BLaER1 (cell line): ENCODE measurements around the gene GOLGA1.

Experiments used
- H3K27ac ChIP-seq: shearing (Covaris generic); formaldehyde crosslinking; 2 replicates; pipeline ENCODE4 v1.8.1; 2022
- H3K27me3 ChIP-seq: shearing (Covaris generic); formaldehyde crosslinking; 2 replicates; pipeline ENCODE4 v1.8.1; 2022
- H3K36me3 ChIP-seq: shearing (Covaris generic); formaldehyde crosslinking; 2 replicates; pipeline ENCODE4 v1.8.1; 2022
- H3K4me1 ChIP-seq: shearing (Covaris generic); formaldehyde crosslinking; 2 replicates; pipeline ENCODE4 v1.8.1; 2022
- H3K4me2 ChIP-seq: shearing (Covaris generic); formaldehyde crosslinking; 2 replicates; pipeline ENCODE4 v1.8.1; 2022
- H3K4me3 ChIP-seq: shearing (Covaris generic); formaldehyde crosslinking; 2 replicates; pipeline ENCODE4 v1.8.1; 2022
- H3K9ac ChIP-seq: shearing (Covaris generic); formaldehyde crosslinking; 2 replicates; pipeline ENCODE4 v1.8.1; 2022
- H3K9me3 ChIP-seq: shearing (Covaris generic); formaldehyde crosslinking; 2 replicates; pipeline ENCODE4 v1.8.1; 2022
- H4K20me1 ChIP-seq: shearing (Covaris generic); formaldehyde crosslinking; 2 replicates; pipeline ENCODE4 v1.8.1; 2022
- Cebpa-rat ChIP-seq: shearing (Covaris generic); IDR thresholded peaks from 2 replicates; pipeline ENCODE4 v1.8.1; 2022

The GOLGA1 gene

GRCh38 chr9:124829334-124829669 is 111.6 kb downstream of the GOLGA1 start:
- TF ChIP-seq Cebpa-rat = no peak
- no peak overlapping the region for H3K27ac ChIP-seq
- H3K9me3 ChIP-seq = no peaks in the 10 kb centered on the region; the same call in 1 of the 2 replicates
- H4K20me1 ChIP-seq = no peaks in the 10 kb centered on the region
- H3K4me2 ChIP-seq = no peak overlapping the region
- no peak overlapping the region for H3K9ac ChIP-seq
- no peak overlapping the region for H3K4me3 ChIP-seq
- no peaks in the 10 kb centered on the region for H3K27me3 ChIP-seq
- no peaks in the 10 kb centered on the region for H3K36me3 ChIP-seq
- H3K4me1 ChIP-seq = peaks cover 36% of the 10 kb centered on the region

- no peaks in the 10 kb centered on the region for H3K36me3 ChIP-seq
- no peaks in the 10 kb centered on the region for H4K20me1 ChIP-seq
- no peak overlapping the region for H3K9ac ChIP-seq
- no peak overlapping the region for H3K4me2 ChIP-seq
- no peak for TF ChIP-seq Cebpa-rat
- H3K27ac ChIP-seq = no peak overlapping the region
- no peak overlapping the region for H3K4me3 ChIP-seq
- no peaks in the 10 kb centered on the region for H3K27me3 ChIP-seq
- H3K4me1 ChIP-seq = peaks cover 30% of the 10 kb centered on the region
- no peaks in the 10 kb centered on the region; the same call in 1 of the 2 replicates for H3K9me3 ChIP-seq
Observed at GRCh38 chr9:124828489-124829333, 112.2 kb downstream of the GOLGA1 start.
